Measurements from ENCODE around the gene FAM227B.
"Not testable (repeated sequence)": the region's sequence is repeated elsewhere in the genome, so short reads cannot be mapped to it uniquely, and the experiment has no call there.

FAM227B gene

DNA sequence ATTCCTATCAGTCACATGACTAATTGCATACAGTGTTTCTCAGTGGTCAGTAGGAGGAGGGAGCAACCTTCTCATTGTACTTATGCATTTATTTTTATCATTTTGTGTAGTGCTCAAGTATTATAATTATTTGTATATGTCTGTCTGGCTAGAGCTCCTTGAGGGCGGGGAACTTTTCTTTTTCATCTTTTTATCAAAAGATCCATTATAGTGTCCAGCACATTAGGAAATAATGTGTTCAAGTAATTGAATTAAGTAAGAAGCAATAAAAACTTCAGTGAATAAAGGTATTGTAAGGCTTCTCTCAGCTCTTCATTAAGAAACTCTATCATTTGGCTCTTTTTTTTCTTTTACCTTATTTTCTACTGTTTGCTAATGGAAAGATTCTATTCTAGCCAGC lies 178.8 kb downstream of the FAM227B start:
- in situ Hi-C loops (cut with HindIII; ENCODE audit: low sequenced_read_pairs), result no loop called here

DNA sequence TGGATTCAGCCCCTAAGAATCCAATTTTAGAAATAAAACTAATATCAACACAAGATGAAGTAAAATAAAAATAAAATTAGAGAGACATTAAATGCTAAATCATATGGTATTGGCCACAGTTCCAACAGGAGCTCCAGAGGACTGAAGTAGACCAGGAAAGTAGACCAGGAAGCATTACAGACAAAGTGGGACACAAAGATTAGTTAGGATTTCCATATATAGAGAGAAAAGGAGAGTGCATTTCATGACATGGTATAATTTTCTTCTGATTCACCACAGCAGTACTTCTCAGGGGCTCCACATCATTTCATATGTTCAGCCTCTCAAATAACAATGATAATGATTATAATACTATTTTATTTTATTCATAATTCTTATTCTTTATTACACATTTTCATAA lies 179.3 kb downstream of the FAM227B start:
- in situ Hi-C loops (cut with HindIII; ENCODE audit: low sequenced_read_pairs), result no loop called here

DNA sequence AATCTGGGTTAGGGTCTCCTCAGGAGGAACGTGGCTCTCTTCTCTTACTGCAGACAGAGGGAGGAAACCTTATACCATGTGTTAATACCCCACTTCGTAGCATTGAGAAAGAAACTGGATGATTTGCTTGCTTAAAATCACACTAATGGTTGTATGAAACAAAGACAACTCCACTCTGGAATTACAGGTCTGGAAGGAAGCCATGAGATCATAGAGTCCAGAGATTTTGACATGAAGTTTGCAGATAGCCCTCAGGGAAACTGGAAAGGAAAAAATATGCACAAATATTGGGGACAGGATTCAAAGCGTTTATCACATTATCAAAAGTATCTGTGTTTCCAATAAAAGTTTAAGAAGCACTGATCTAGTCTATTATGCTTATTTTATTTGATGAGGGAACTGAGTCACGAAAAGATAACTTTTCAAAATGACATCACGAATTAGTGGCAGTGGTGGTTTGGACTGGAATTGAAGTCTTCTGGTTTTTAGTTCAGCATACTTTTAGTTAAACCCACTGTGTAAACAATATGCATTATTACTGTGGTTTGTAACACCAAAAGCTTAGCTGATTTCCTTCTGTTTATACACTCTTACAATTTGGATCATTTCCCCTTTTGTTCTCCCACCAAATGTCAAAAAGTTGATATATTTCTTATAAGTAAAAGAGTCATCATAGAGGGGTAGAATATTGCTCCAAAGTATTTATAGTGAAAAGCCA lies 180.8 kb downstream of the FAM227B start:
- in situ Hi-C loops (cut with HindIII; ENCODE audit: low sequenced_read_pairs), result no loop called here

DNA sequence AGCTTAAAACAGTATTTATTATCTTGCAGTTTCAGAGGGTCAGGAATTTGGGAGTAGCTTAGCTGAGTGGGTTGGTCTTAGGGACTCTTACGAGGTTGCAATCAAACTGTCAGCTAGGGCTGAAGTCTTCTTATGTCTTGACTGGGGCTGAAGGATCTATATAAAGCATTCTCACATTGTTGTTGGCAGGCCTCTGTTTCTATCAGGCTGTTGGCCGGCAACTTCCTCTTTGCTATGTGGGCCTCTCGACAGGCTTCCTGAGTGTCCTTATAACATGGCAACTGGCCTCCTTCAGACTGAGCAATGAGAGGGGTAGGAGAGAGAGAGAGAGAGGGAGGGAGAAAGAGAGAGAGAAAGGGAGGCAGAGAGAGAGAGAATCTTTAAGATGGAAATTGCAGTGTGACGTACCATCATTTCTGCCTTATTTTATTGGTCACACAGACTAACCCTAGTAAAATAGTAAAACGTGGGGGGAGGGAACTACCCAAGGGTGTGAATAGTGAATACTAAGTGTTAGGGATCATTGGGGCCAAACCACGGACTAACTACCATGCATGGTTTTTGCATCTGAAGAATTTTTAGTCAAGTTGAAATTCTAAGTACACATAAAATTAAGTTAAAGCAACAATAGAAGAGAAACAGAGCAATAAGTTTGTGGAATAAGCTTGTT lies 181.5 kb downstream of the FAM227B start:
- in situ Hi-C loops (cut with HindIII; ENCODE audit: low sequenced_read_pairs), result no loop called here

DNA sequence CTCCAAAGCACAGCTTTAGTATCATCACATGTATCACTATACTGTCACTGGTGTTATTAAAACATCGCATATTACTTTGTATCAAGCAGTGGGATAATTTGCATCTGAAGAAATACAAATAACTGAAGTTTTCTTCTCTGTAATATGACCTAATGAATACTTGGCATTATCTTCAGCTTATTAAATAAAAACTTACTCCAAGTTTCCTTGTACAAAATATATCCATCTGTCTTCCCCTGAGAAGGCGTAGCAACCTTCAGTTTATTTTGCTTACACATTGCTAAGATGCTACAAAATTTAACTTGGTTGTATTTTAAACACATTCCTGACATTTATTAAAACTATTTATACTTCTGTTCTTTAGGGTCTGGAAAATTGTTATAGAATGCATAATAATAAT lies 183.9 kb downstream of the FAM227B start:
- in situ Hi-C loops (cut with HindIII; ENCODE audit: low sequenced_read_pairs), result no loop called here

DNA sequence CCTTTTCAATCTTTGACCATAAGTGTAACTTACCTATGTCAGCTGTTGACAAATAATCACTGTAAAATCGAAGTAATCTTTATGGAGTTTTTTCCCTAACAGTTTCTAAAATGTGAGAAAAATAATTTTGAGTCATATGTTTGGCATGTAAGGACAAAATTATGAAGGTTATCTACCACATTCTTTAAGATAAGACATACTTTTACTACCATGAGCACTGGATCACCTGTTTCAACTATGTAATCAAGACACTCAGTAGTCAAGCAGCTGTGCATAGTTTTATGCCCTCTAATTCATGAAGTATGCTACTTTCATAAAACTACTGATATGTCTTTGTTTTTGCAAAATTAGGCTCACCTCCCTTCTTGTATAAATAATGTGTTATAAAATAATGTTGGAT lies 185.4 kb downstream of the FAM227B start:
- in situ Hi-C loops (cut with HindIII; ENCODE audit: low sequenced_read_pairs), result no loop called here

DNA sequence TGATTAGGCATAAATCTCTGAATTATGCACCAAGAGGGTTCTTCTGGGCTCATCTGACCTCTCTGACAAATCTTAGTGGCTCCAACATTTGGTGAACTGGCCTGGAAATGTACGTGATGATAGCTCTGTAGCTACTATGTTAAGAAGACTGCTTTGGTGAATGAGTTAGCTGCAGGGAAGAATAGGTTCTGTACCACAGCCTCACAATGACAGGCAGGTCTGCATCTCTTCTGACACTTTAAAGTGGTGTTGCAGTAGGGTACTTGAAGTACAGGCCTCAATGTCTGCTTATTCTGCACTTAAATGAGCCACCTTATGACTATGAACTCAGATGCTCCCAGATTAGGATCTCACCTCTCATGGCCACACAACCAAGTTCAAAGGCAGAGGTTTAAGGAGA lies 190.6 kb downstream of the FAM227B start:
- in situ Hi-C loops (cut with HindIII; ENCODE audit: low sequenced_read_pairs), result no loop called here

DNA sequence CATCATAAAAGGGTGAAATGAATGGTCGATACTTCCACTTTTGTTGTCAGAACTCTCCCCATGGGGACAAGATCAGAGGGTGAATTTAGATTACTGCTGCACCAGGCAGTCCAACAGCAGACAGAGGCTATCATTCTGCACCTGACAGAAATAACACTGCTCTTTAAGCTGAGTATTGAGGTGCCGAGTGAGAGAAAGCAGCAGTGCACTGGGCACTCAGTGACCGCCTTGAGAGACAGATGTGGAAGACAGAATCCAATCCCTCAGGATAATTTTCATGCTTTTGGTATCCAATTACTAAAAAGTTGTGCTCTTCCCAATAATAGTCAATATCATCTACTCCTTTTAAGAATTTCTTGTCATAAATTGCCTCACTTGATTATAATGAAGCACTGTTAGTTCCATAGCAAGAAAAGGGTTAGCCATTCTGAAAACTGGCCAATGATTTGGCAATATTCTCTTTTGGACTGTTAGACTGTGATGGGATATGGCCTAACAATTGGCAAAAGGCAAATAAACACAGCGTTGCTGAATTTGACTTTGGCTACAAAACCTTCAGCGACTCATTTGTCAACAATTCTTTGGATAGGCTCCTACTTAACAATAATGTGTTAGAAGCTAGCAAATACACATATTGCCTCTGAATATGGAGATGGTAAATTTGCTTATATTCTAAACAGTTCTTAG lies 192.1 kb downstream of the FAM227B start:
- in situ Hi-C loops (cut with HindIII; ENCODE audit: low sequenced_read_pairs), result no loop called here

DNA sequence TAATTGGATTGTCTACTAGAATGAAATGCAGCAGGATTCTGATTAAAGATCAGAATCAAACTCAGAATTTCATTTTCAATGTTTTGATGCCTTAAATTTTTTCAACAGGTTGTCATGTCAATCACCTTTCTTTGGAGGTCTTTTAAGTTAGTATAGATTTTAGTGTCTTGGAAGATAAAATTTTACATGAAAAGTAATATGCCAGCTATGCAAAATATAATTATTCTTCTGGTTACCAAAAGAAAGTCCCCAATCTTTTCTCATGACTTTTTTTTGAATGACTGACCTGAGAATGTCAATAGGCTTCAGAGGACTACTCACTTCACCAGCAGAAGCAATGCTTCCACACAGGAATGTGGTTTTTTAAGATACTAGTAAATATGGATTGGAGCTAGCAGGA lies 193.2 kb downstream of the FAM227B start:
- in situ Hi-C loops (cut with HindIII; ENCODE audit: low sequenced_read_pairs), result no loop called here

DNA sequence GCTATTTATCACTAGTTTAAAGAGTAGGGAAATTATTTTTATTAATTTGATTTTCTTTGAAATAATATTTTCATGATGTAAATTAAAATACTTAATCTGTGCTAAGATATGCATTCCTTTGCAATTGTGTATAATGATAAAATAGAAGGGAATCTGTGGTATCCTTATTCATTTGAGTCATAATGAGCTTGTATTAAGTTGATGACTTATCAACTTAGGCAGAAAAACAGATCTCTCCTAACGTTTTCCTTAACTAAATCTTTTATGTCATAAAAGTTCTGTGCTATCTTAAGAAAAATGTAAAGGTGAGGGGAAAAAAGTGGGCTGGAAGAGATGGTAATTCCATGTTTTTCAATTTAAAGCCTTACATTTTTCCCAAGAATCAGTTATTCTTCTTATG lies 195.7 kb downstream of the FAM227B start:
- in situ Hi-C loops (cut with HindIII; ENCODE audit: low sequenced_read_pairs), result no loop called here

DNA sequence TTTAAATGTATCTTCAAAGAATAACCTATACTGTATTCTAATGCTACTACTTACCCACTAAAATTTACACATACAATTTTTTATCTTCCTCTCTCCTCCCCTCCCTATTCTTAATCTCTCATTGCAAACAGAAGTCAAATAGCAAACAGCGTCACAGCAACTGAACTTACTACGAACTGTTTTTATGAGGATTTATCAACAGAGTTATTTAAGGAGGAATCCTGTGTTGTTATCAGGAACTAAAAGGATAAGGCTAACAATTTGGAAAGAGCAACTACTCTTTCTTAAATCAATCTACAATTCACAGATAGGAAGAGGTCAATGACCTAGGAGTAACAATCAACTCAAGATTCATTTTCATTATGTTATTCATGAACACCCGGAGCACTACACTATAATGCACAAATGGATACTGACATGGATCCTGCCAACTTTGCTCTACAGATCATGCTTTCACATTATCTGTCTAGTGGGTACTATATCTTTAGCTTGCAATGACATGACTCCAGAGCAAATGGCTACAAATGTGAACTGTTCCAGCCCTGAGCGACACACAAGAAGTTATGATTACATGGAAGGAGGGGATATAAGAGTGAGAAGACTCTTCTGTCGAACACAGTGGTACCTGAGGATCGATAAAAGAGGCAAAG lies 196.6 kb downstream of the FAM227B start:
- in situ Hi-C loops (cut with HindIII; ENCODE audit: low sequenced_read_pairs), result no loop called here

DNA sequence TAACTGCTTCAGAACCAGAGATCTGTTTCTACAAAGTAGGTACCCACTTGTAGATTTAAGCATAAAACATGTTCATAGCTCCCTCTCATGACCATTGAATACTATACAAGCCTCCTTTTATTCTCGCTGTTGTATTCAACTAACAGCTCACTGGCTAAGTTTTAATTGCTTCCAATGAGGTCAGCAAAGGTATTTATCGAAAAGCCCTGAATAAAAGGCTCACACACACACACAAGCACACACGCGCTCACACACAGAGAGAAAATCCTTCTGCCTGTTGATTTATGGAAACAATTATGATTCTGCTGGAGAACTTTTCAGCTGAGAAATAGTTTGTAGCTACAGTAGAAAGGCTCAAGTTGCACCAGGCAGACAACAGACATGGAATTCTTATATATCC lies 197.6 kb downstream of the FAM227B start, which contains the start of gene FGF7:
Gene FGF7 (plus strand): TSS at position 222 of the 400 bp plus-strand sequence. CDS start 1,056 bp downstream, outside the sequence.
- in situ Hi-C loops (cut with HindIII; ENCODE audit: low sequenced_read_pairs), result no loop called here

DNA sequence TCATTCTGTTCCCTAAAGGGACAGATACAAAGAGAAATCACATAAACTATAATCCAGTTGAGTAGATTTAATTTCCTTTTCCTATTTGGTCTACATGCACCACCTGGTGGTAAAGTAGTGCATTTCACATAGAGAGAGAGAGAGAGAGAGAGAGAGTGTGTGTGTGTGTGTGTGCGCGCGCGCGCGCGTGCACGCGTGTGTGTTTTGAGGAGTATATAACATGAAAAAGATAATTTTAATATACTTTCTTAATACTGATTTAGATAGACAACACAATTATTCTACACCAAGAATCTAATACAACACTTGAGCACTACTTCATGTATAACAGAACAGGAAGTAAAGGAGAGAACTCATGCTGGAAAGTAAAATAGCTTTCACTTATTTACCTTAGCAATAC lies 198.6 kb downstream of the FAM227B start:
- in situ Hi-C loops (cut with HindIII; ENCODE audit: low sequenced_read_pairs), result no loop called here

DNA sequence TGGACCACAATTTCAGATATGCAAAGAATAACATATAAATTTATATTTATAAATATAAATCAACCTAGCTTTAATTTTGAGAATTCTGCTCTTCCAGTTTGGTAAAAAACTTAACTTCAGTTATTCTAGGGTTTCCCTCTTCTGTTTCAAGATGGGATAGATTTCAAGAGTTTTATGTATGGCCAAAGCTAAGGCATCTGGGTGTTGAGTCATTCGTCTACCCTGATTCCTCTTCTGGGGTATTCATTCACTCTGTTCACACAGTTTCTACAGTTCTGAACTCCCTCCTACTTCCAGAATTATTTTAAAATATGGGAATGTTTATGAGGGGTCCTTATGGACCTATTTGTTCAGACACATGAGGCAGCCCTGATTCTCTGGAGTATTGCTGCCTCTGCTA lies 201.8 kb downstream of the FAM227B start:
- in situ Hi-C loops (cut with HindIII; ENCODE audit: low sequenced_read_pairs), result no loop called here

DNA sequence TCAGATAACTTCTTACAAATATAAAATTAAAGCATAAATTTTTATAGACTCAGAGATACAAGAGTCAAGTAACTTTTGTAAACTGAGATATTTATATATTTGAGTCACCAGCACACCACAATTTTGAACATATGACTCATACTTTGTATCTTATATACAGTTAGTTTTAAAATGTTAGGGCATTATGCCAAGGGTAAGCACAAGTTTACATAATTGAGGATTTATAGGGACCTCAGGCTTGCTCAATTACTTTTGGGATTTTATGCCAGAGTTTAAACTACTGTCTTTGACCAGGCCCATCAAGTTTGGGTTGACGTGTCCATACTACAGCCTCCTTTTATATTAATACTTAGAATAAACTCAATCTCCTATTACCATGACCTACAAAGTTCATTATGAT lies 205.0 kb downstream of the FAM227B start:
- in situ Hi-C loops (cut with HindIII; ENCODE audit: low sequenced_read_pairs), result no loop called here

DNA sequence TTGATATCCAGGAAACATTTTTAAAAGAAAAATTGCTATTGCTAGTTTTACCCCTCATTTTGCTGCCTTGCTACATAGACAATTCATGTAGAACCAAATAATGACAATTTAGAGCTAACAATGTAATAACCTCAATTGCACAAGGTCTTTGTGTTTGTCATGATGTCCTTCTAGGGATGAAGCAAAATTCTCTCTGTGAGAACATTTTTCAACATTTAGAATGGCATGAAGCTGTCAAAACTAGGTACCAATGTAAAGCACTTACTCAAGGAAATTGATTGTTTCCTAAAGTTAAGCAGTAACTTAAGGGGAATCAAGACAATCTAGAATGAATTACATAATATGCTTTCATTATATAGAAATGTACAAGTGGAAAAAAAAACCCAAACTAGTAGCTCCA lies 205.5 kb downstream of the FAM227B start:
- in situ Hi-C loops (cut with HindIII; ENCODE audit: low sequenced_read_pairs), result no loop called here

DNA sequence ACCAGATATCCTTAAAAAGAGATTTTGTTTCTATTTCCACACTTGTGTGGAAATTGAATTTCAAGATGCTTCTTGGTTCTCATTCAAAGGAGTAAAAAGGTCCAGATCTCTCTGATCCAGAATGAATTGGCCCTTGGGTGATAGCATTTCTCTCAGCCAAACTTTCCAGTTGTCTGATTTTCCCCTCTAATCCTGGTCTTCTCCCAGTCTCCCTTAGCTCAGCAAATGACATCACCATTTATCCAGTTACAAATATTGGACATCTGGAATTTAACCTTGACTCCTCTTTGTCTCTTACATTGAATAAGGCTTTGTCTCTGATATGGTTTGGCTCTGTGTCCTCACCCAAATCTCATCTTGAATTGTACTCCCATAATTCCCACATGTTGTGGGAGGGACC lies 207.8 kb downstream of the FAM227B start:
- in situ Hi-C loops (cut with HindIII; ENCODE audit: low sequenced_read_pairs), result no loop called here

DNA sequence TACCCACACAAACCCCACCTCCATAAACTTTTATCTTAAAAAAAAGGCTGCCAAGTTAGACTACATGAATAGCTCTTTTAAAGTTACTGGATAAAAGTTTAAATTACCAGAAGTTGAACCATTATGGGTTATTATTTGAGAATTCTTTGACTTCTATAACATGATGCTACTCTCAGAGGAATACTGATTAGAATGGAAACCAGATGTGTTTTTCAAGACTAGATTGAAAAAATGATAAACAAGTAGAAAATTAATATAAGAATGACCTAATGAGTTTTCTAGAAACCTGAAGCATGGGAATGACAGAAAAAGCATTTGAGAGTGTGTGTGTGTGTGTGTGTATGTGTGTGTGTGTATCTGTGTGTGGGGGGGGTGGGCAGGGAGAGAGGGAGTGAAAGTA lies 210.0 kb downstream of the FAM227B start:
- in situ Hi-C loops (cut with HindIII; ENCODE audit: low sequenced_read_pairs), result no loop called here

DNA sequence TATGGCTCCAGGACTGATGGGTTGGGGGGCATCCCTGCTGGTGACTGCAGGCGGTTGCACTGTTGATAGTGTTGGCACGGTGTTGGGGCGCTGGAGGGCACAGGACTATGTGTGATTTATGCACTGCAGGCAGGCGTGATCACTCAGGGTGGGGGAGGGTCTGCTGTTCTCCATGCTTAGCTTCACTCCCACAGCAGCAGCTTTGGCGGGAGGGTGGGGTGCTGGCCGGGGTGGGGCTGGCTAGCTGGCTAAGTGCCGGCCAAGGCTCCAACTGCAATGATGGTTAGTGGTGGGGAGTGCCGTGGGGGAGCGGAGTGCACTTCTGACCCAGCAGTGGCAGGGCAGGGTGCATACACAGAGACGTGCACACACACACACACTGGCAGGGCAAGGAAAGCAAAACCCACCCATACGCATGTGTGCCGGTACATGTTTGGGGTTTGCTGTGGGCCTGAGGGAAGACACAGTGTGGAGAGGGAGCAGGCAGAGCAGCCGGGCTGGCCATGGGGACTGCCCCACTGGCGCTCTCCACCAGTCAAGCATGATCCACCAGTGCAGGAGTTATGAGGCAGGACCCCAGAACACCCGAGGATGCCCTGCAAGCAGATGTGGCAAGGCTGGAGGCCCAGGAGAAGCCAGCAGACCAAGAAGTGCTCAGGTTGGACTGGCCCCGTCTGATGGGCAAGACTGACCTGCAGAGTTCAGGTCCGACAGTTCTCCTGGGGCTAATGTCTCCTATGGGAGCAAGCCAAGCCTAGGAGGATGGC lies 214.1 kb downstream of the FAM227B start:
- in situ Hi-C loops (cut with HindIII; ENCODE audit: low sequenced_read_pairs), result no loop called here

DNA sequence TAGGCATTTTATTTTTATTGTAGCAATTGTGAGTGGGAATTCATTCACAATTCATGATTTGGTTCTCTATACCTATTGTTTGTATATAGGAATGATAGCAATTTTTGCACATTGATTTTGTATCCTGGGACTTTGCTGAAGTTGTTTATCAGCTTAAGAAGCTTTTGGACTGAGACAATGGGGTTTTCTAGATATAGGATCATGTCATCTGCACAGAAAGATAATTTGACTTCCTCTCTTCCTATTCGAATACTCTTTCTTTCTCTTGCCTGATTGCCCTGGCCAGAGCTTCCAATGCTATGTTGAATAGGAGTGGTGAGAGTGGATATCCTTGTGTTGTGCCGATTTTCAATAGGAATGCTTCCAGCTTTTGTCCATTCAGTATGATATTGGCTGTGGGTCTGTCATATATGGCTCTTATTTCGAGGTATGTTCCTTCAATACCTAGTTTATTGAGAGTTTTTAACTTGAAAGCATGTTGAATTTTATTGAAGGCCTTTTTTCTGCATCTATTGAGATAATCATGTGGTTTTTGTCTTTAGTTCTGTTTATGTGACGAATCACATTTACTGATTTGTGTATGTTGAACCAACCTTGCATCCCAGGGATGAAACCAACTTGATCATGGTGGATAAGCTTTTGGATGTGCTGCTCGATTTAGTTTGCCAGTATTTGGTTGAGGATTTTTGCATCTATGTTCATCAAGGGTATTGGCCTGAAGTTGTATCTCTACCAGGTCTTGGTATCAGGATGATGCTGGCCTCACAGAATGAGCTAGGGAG lies 217.9 kb downstream of the FAM227B start:
- in situ Hi-C loops (cut with HindIII; ENCODE audit: low sequenced_read_pairs), result not testable (repeated sequence)

Data from DLD1 (cell line).